Activated T-helper 1 cell treated with anti-CD3 and anti-CD28 coated beads, Interleukin-2, amount 50 U/mL, for 16 hours (primary cell): Measurements from ENCODE around the gene DCLK1.

Experiments used
- DNase-seq, 2 donors: peaks; one replicate each; pipeline ENCODE4 v3.0.0-alpha.2; 2020; ENCODE audit warnings: low read depth in 1 of 2, low spot score in 1 of 2

DCLK1 gene

GRCh38 chr13:35909091-35909490 is 222.1 kb downstream of the DCLK1 start:
- no peak for DNase-seq

GRCh38 chr13:35908226-35908625 is 223.0 kb downstream of the DCLK1 start:
- no peak for DNase-seq

- DNase-seq: no peak
Measured at GRCh38 chr13:35906636-35907035, 224.5 kb downstream of the DCLK1 start.

- no peak for DNase-seq
Measured at GRCh38 chr13:35903075-35903474, 228.1 kb downstream of the DCLK1 start.

- no peak for DNase-seq
Measured at GRCh38 chr13:35898041-35898440, 233.1 kb downstream of the DCLK1 start.

- no peak for DNase-seq
Measured at GRCh38 chr13:35894636-35895035, 236.5 kb downstream of the DCLK1 start.

GRCh38 chr13:35892837-35893814 is 238.1 kb downstream of the DCLK1 start:
- no peak for DNase-seq

- no peak for DNase-seq
Measured at GRCh38 chr13:35891507-35892441, 239.4 kb downstream of the DCLK1 start.

- no peak for DNase-seq
Measured at GRCh38 chr13:35889560-35889959, 241.6 kb downstream of the DCLK1 start.

- DNase-seq: no peak
Measured at GRCh38 chr13:35888981-35889380, 242.2 kb downstream of the DCLK1 start.

- DNase-seq: no peak
Measured at GRCh38 chr13:35888457-35888883, 242.7 kb downstream of the DCLK1 start.

- DNase-seq: no peak
Measured at GRCh38 chr13:35887115-35887666, 244.0 kb downstream of the DCLK1 start.

GRCh38 chr13:35886332-35887114 is 244.7 kb downstream of the DCLK1 start:
- DNase-seq: no peak

- DNase-seq: no peak
Measured at GRCh38 chr13:35884211-35884760, 246.9 kb downstream of the DCLK1 start.

- no peak for DNase-seq
Measured at GRCh38 chr13:35882722-35883497, 248.3 kb downstream of the DCLK1 start.

- no peak for DNase-seq
Measured at GRCh38 chr13:35881360-35881759, 249.8 kb downstream of the DCLK1 start.

GRCh38 chr13:35879111-35879510 is 252.1 kb downstream of the DCLK1 start:
- DNase-seq: no peak

GRCh38 chr13:35876601-35877000 is 254.6 kb downstream of the DCLK1 start:
- no peak for DNase-seq

GRCh38 chr13:35874704-35875103 is 256.5 kb downstream of the DCLK1 start:
- DNase-seq: no peak

GRCh38 chr13:35872369-35872768 is 258.8 kb downstream of the DCLK1 start:
- DNase-seq: no peak
